ENCODE results near the gene TRIM38.
"Not testable (repeated sequence)": the region's sequence is repeated elsewhere in the genome, so short reads cannot be mapped to it uniquely, and the experiment has no call there.

TRIM38 gene

DNA sequence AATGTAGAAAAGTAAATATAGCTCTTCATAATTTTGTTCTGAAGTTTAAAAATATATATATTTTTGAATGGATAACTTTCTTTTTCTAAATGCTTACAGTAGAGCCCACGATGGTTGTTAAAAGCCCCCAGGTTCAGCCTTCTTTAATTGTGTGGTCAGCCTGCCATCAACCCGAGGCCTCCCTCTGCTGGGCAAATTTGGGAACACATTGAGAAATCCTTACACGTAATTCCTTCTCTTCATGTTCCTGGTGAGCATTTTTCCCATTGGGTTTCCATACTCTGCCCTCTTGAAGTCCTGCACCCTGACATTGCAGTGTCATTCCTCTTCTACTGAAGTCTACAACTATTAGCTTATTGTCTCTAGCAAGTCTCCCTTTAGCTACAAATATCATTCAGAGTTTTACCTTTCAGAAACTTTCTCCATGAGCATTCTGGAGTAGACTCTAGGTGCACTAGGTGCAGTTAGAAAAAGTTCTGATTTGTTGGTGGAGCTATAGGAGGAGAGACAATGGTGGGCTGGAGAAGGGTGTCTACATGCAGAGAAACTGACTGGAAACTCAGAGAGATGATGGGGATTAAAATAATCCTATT, 40.6 kb downstream of the TRIM38 start:
- peak in 1 of 2 donors; percentile 16 for DNase-seq (ENCODE audit: extremely low read depth in 1 of 2, low read depth in 1 of 2)

DNA sequence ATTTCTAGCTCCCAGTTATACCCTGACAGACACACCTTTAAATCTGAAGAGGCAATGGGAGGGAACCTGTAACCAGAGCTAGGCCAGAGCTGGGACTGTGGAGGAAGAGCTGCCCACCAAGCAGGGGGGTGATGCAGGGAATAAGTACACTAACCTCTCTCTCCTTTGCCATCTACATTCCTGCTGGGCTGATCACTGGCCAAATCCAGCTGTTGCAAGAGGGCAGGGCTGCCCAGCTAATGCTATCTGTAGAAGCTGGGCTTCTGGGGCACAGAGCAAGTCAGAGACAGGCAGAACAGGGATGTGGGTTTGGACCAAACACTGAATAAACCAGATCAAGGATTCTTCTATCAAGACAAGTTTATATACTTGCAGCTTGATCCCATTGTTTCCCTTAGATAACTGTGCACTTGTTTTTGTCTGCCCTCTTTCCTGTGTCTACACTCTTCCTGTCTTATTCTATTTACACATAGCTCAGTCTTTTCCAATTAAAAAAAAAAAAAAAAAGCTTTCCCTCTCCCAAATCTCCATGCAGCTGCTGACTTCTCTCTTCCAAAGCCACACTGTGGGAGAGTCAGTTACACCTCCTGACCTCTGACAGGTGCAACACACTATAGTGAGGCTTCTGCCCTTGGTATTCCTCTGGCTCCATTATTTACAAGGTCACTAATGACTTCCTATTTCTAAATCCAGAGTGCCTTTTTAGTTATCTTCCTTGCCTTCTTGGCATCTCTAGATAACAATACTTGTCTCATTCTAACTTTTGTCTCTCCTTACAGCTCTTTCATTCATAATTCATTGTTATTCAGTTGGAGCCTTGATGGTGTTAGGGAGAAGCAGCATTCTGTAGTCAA, 43.7 kb downstream of the TRIM38 start:
- no peak for DNase-seq (ENCODE audit: extremely low read depth in 1 of 2, low read depth in 1 of 2)

DNA sequence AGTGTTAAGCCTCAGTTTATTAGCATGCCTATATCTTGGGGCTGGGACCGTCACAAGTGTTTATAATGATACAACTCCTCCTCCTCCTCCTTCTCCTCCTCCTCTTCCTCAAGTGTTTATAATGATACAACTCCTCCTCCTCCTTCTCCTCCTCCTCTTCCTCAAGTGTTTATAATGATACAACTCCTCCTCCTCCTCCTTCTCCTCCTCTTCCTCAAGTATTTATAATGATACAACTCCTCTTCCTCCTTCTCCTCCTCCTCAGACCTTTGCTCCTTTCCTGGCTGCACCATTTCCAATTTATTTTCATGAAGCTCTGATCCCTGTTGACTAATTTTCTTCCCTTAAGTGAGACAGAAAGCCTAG, 44.3 kb downstream of the TRIM38 start:
- DNase-seq (ENCODE audit: extremely low read depth in 1 of 2, low read depth in 1 of 2) = not testable (repeated sequence)

DNA sequence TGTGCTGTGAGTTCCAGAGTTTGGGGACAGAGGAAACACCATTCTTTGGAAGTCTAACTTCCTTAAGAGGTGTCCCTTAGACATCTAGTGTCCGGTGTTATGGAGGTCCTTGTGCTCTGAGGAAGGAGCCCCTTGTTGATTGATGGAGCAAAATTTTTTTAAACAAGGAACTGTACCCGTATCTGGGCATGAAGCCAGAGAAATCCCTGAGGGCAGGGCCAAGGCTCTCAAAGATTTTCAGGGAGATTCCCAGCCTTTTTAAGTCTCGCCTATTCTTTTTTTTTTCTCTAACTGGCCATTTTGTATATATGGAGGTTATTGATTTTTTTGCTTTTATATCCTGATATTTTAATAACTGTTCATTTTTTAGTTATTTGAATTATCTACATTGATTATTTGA, 45.9 kb downstream of the TRIM38 start:
- DNase-seq (ENCODE audit: extremely low read depth in 1 of 2, low read depth in 1 of 2) = no peak

DNA sequence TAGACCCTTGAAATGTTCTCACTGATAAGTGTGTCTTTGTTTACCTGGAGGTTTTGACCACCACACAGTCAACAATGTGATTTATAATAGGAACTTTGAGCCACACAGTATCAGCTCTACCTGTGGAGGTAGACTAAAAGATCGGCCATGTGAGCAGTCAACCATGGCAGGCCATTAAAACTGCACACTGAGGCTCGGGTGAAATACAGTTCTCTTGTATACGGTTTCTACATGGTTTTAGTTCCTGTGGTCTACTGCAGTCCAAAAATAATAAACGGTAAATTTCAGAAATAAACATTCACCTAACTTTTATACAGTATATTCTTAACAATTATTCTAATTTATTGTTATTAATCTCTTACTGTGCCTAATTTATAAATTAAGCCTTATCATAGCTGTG, 47.2 kb downstream of the TRIM38 start:
- DNase-seq (ENCODE audit: extremely low read depth in 1 of 2, low read depth in 1 of 2) = no peak

DNA sequence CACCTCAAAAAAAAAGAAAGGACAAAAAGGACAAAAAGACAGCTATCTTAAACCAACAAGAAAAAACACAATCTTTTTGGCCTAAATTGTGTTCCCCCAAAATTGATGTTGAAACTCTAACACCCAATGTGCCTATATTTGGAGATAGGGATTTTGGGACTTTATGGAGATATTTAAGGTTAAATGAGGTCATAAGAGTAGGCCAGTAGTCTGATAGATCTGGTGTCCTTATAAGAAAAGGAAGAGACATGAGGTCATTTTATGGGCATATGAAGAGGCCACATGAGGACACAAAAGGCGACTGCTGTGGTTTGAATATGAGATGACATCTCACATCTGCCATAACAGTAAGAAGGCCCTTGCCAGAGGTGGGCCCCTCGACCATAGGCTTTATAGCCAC, 49.5 kb downstream of the TRIM38 start:
- DNase-seq (ENCODE audit: extremely low read depth in 1 of 2, low read depth in 1 of 2) = no peak

DNA sequence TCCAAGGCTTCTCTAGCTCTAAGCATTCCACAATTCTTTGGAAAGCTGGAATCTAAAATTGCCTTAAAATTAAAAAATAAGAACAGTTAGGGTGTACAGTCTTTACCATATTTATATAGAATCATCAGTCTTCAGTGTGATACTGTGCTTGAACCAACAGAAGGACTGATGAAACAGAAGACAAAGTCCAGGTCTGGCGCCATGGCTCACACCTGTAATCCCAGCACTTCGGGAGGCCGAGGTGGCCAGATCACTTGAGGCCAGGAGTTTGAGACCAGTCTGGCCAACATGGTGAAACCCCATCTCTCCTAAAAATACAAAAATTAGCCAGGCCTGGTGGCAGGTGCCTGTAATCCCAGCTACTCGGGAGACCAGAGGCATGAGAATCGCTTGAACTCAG, 51.8 kb downstream of the TRIM38 start:
- not testable (repeated sequence) for DNase-seq (ENCODE audit: extremely low read depth in 1 of 2, low read depth in 1 of 2)

DNA sequence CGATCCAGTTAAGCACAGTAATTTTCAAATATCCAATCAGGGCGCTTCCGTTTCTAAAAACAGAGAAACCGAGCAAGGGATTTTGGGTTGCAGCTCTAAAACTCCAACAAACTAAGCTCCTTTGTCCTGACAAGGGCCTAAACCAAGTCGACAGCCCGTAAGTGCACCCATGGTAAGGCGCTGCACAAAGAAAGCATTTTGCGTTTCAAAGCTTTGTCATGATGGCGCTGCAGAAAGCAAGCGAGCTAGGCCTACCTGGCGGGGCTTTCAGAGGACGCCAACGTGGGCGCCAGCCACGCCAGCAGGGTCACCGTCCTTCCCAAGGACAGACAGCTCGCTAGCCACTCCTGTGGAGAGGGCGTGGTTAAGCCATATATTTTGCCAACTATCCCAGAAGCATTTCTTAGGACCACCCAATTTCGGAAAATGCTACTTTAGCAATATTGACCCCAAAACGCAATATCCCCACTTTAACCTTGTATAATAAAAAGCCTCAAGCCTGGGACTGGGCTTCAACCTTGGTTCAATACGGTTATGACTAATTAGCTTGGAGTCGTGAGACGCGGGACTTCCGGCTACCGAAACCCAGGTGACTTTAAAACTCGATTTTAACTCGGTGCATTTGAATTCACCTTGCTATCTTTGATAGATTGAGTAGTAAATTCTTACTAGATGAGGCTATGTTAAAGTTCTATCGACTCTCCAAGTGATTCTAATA, 53.8 kb downstream of the TRIM38 start:
- no peak for DNase-seq (ENCODE audit: extremely low read depth in 1 of 2, low read depth in 1 of 2)

DNA sequence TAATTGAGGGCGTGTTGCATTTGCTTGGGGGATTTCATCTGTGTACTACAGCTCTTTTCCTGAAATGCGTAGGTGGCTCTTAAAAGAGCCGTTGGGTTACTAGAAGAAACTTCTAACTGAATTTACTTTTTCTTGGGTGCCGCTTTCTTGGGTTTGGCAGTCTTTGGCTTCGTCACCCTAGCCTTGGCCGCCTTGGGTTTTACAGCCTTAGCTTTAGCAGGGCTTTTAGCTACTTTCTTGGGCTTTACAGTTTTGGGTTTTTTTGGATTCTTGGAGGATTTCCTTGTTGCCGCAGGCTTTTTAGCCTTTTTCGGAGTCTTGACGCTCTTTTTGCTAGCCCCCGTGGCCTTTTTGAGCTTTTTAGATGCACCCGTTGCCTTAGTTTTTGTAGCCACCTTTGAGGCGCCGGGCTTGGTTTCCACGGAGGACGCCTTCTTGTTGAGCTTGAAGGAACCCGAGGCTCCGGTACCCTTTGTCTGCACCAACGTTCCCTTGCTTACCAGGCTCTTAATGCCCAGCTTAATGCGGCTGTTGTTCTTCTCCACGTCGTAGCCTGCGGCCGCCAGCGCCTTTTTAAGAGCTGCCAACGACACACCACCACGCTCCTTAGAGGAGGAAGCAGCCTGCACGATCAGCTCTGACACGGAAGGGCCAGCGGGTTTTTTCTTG, 54.5 kb downstream of the TRIM38 start:
- no peak for DNase-seq (ENCODE audit: extremely low read depth in 1 of 2, low read depth in 1 of 2)

DNA sequence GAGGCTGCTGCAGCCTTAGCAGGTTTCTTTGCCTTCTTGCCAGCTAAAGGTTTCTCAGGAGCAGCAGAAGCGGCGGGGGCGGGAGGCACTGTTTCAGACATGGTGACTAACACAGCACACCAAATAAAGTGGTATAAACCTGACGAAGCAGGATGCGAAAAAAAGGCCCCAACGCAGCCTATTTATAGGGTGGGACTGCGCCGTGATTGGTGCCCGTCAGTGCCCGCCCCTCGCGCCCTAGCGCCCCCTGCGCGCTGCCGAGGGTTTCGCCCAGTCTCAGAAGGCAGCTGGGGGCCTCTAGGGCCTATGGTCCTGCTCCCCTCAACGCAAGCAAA, 55.0 kb downstream of the TRIM38 start:
- peak; percentile 35 to 53 for DNase-seq (ENCODE audit: extremely low read depth in 1 of 2, low read depth in 1 of 2)

DNA sequence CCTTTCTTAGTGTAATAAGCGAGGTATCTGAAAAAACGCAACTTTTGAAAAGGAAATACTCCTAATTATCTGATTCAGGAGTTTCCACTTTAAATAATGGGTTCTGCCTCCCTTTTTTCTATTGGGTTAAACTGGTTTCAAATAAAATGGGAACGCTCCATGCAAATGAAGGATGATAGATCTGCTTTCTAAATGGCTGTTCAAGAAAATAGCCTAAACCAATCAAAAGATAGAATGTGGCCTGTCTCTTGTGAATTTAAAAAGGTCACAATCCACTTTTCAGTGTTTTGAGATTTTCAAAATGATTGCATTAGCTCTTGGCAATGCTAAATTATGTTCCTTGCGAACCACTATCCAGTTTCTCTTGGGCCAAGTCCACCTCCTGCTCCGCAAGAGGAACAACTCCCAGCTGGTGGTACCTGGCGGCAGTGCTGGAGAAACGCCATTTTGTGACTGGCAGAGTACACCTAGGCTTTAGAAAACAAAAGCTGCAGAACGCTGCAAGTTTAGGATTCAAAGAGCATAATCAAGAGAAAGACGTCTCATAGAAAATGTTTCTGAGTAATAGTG, 56.7 kb downstream of the TRIM38 start:
- DNase-seq (ENCODE audit: extremely low read depth in 1 of 2, low read depth in 1 of 2) = no peak

DNA sequence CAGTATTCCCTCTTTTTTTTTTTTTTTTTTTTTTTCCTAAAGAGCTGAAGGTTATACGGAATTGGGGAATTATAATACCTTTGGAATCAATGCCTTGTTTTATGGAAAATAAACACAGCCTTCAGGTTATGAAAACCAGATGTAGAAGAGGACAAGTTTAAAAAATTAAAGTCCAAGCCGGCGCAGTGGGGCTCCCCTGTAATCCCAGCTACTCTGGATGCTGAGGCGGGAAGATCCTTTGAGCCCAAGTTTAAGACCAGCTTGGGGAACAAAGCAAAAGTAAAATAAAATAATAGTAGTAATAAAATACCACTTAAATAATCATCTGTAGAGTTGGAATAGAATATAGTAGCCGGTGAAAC, 57.3 kb downstream of the TRIM38 start:
- no peak for DNase-seq (ENCODE audit: extremely low read depth in 1 of 2, low read depth in 1 of 2)

DNA sequence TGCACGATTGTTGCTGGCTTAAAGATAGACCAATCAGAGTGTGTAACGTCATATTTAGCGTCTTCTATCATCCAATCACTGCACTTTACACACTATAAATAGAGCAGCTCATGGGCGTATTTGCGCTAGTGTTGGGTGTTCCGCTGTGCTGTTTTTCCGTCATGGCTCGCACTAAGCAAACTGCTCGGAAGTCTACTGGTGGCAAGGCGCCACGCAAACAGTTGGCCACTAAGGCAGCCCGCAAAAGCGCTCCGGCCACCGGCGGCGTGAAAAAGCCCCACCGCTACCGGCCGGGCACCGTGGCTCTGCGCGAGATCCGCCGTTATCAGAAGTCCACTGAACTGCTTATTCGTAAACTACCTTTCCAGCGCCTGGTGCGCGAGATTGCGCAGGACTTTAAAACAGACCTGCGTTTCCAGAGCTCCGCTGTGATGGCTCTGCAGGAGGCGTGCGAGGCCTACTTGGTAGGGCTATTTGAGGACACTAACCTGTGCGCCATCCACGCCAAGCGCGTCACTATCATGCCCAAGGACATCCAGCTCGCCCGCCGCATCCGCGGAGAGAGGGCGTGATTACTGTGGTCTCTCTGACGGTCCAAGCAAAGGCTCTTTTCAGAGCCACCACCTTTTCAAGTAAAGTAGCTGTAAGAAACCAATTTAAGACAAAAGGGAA, 57.9 kb downstream of the TRIM38 start:
- DNase-seq (ENCODE audit: extremely low read depth in 1 of 2, low read depth in 1 of 2) = peak in 1 of 2 donors; percentile 47

DNA sequence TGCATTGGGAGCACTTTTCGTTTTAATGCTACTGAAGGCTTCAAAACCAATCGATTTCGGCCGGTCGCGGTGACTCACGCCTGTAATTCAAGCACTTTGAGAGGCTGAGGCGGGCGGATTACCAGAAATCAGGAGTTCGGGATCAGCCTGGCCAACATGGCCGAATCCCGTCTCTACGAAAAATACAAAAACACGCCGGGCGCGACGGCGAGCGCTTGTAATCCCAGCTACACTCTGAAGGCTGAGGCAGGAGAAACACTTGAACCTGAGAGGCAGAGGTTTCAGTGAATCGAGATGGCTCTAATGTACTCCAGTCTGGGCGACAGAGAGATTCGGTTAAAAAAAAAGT, 58.4 kb downstream of the TRIM38 start:
- DNase-seq (ENCODE audit: extremely low read depth in 1 of 2, low read depth in 1 of 2) = no peak

DNA sequence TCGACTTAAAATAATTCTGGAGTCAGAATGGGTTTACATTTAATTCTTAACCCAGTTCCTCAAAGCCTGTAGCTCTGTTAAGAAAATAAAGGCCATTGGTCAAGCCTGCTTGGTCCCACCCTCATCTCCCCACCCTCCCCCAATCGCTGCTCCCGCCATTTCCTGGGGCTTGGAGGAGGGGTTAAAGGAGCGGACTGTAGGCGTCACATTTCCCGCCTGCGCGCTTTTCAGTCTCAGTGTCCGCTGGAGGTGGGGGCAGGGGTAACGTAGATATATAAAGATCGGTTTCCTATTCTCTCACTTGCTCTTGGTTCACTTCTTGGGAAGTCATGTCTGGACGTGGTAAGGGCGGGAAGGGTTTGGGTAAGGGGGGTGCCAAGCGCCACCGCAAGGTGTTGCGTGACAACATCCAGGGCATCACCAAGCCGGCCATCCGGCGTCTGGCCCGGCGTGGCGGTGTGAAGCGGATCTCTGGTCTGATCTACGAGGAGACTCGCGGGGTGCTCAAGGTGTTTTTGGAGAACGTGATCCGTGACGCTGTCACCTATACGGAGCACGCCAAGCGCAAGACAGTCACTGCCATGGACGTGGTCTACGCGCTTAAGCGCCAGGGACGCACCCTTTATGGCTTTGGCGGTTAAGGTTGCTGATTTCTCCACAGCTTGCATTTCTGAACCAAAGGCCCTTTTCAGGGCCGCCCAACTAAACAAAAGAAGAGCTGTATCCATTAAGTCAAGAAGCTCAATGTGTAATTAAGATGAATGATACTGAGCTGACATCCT, 58.9 kb downstream of the TRIM38 start:
- peak; percentile 74 to 75 for DNase-seq (ENCODE audit: extremely low read depth in 1 of 2, low read depth in 1 of 2)

DNA sequence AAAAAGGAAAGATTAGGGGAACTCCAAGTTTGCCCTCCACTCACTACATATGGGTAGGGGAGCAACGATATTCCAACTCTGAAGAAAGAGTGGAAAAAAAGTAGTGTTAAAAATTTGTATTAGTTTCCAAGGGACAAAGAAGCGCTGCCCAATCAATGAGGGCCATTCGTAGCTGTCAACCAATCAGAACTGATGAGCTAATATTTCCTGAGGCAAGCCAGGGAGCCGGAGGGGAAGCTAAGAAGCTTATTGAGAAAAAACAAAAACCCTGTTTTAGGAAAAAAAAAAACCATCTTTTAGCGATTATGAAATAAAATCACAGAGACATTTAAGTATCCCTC, 59.5 kb downstream of the TRIM38 start:
- DNase-seq (ENCODE audit: extremely low read depth in 1 of 2, low read depth in 1 of 2) = no peak

DNA sequence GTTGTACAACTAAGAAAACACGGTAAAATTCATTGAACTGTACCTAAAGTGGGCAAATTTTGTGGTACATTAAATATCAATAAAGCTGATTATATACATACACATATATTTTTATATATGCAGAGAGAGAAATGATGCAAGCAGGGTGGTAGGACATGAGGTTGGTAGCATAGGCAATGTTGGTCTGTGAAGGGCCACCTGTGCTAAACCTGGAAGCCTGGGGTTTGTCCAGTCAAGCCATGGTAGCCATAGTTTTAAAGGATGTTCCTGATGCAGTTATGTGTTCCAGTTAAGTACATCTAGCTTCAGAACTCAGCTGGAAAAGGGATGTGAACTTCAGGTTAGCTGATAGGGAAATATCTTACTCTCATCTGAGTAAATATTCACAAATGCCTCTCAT, 60.1 kb downstream of the TRIM38 start:
- no peak for DNase-seq (ENCODE audit: extremely low read depth in 1 of 2, low read depth in 1 of 2)

DNA sequence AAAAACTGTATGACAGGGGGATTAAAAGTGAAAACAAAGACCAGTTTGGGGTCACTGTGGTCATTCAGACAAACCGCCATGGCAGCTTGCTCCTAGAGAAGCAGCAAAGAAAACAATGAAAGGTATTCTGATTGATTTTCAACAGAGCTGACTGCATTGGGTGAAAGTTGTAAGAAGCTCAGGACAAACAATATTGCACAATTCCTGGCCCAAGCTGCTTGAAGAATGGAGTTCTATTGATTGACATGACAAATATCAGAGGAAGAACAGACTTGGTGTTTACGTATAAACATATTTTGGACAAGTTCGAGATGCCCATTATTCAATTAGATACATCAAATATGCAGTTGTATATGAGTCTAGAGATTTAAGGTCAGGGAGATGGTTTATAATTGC, 62.0 kb downstream of the TRIM38 start:
- DNase-seq (ENCODE audit: extremely low read depth in 1 of 2, low read depth in 1 of 2) = no peak

DNA sequence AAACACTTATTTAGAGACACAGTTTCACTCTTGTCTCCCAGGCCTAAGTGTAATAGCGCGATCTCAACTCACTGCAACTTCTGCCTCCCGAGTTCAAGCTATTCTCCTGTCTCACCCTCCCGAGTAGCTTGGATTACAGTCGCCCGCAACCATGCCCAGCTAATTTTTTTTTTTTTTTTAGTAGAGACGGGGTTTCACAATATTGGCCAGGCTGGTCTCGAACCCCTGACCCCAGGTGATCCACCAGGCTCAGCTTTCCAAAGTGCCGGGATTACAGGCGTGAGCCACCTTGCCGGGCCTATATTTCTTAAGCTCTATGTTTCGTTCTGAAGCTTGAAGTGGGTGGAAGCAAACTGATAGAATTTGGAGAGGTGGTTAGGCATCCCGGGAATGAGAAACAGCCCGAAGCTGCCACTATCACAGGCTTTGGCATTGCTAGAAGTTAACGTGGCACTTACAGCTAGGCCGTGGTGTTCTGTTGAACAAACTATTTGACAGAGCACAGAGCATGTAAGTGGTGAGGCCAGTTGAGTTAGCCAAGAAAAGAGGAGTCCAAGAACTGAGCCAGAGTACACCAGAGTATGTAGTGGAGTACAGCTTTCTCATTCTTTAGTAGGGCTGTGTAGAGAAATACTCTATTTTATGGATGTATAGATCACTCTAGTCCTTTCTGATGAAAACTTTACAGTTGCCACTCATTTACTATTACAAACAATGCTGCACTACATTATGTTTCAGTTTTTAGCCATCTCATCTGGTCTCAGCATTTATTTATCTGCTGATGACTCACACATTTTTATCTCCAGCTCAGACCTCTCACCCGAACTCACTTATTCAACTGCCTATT, 62.7 kb downstream of the TRIM38 start:
- no peak for DNase-seq (ENCODE audit: extremely low read depth in 1 of 2, low read depth in 1 of 2)

Data from activated CD8-positive, alpha-beta memory T cell treated with anti-CD3 and anti-CD28 coated beads for 1 hour (primary cell).